HepG2 (cell line): ENCODE data around the gene TMEM198. TPM values are rescaled to one million over a fixed set of nuclear protein-coding genes. Genes with fewer than 3 reads are reported as not detected.

Source experiments
- ARNTL ChIP-seq: sonication (generic); formaldehyde crosslinking; IDR thresholded peaks from 2 replicates; pipeline ENCODE4 v1.4.0; 2020; ENCODE audit warnings: mild to moderate bottlenecking, missing genetic modification reagents
- GMEB2 ChIP-seq: IDR thresholded peaks from 2 replicates; pipeline ENCODE4 v1.6.1; 2016; ENCODE audit warnings: missing biosample characterization, missing genetic modification reagents, low read depth
- HNF1B ChIP-seq: sonication (generic); formaldehyde crosslinking; IDR thresholded peaks from 2 replicates; pipeline ENCODE4 v1.5.1; 2020; ENCODE audit warnings: mild to moderate bottlenecking, moderate library complexity, missing genetic modification reagents
- HNRNPL ChIP-seq: fragments of 200-400 bp; formaldehyde crosslinking; IDR thresholded peaks from 2 replicates; pipeline ENCODE4 v1.6.1; 2017; ENCODE audit warnings: mild to moderate bottlenecking, low read depth, low read length
- HNRNPLL ChIP-seq: fragments of 200-400 bp; formaldehyde crosslinking; IDR thresholded peaks from 2 replicates; pipeline ENCODE4 v1.6.1; 2017; ENCODE audit warnings: mild to moderate bottlenecking, low read depth, low read length; ENCODE audit not compliant: poor library complexity, severe bottlenecking
- IKZF1 ChIP-seq: fragments of 450-650 bp; IDR thresholded peaks from 2 replicates; pipeline ENCODE4 v1.7.1; 2016
- KLF11 ChIP-seq: IDR thresholded peaks from 2 replicates; pipeline ENCODE4 v1.6.1; 2016; ENCODE audit warnings: missing compliant biosample characterization
- MLLT10 ChIP-seq: sonication (generic); formaldehyde crosslinking; IDR thresholded peaks from 2 replicates; pipeline ENCODE4 v1.4.0; 2020; ENCODE audit warnings: missing genetic modification reagents
- PHF5A ChIP-seq: IDR thresholded peaks from one replicate; pipeline ENCODE4 v1.6.1; 2018; ENCODE audit warnings: low read depth, missing genetic modification reagents; ENCODE audit not compliant: unreplicated experiment
- RNF2 ChIP-seq: fragments of 450-650 bp; conservative IDR thresholded peaks from 2 replicates; pipeline ENCODE4 v1.6.1; 2016; ENCODE audit warnings: low read depth
- SMYD3 ChIP-seq: sonication (generic); formaldehyde crosslinking; IDR thresholded peaks from 2 replicates; pipeline ENCODE4 v1.8.1; 2023; ENCODE audit warnings: mild to moderate bottlenecking, missing genetic modification reagents
- SRY ChIP-seq: sonication (generic); formaldehyde crosslinking; IDR thresholded peaks from 2 replicates; pipeline ENCODE4 v1.8.0; 2022; ENCODE audit warnings: mild to moderate bottlenecking, missing genetic modification reagents
- TCF7 ChIP-seq: sonication (generic); IDR thresholded peaks from 2 replicates; pipeline ENCODE4 v1.6.1; 2016; ENCODE audit warnings: antibody characterized with exemption, low read depth
- TIGD3 ChIP-seq: sonication (generic); formaldehyde crosslinking; IDR thresholded peaks from 2 replicates; pipeline ENCODE4 v1.5.1; 2020; ENCODE audit warnings: mild to moderate bottlenecking, missing genetic modification reagents, borderline replicate concordance
- TSC22D2 ChIP-seq: sonication (generic); formaldehyde crosslinking; IDR thresholded peaks from 2 replicates; pipeline ENCODE4 v1.5.1; 2020; ENCODE audit warnings: missing genetic modification reagents, mild to moderate bottlenecking, borderline replicate concordance
- ZFP36L2 ChIP-seq: sonication (generic); formaldehyde crosslinking; IDR thresholded peaks from 2 replicates; pipeline ENCODE4 v1.4.0; 2020; ENCODE audit warnings: missing genetic modification reagents
- ZNF24 ChIP-seq: fragments of 450-650 bp; IDR thresholded peaks from 2 replicates; pipeline ENCODE4 v1.6.1; 2017; ENCODE audit warnings: antibody characterized with exemption, mild to moderate bottlenecking
- ZNF317 ChIP-seq: sonication (generic); formaldehyde crosslinking; IDR thresholded peaks from 2 replicates; pipeline ENCODE4 v1.5.0; 2020; ENCODE audit warnings: mild to moderate bottlenecking, missing genetic modification reagents
- ZNF367 ChIP-seq: sonication (generic); formaldehyde crosslinking; IDR thresholded peaks from 2 replicates; pipeline ENCODE4 v1.4.0; 2020; ENCODE audit warnings: missing genetic modification reagents, borderline replicate concordance
- ZNF605 ChIP-seq: sonication (generic); formaldehyde crosslinking; IDR thresholded peaks from 2 replicates; pipeline ENCODE4 v1.8.0; 2022; ENCODE audit warnings: mild to moderate bottlenecking, missing genetic modification reagents
- ZNF670 ChIP-seq: sonication (generic); formaldehyde crosslinking; IDR thresholded peaks from 2 replicates; pipeline ENCODE4 v1.8.0; 2022; ENCODE audit warnings: mild to moderate bottlenecking, missing genetic modification reagents, borderline replicate concordance
- ZNF720 ChIP-seq: sonication (generic); formaldehyde crosslinking; IDR thresholded peaks from 2 replicates; pipeline ENCODE4 v1.4.0; 2020; ENCODE audit warnings: missing genetic modification reagents
- ZNF768 ChIP-seq: sonication (generic); formaldehyde crosslinking; IDR thresholded peaks from 2 replicates; pipeline ENCODE4 v1.4.0; 2020; ENCODE audit warnings: missing genetic modification reagents
- ZNF784 ChIP-seq: sonication (generic); formaldehyde crosslinking; IDR thresholded peaks from 2 replicates; pipeline ENCODE4 v1.5.1; 2020; ENCODE audit warnings: missing genetic modification reagents, mild to moderate bottlenecking, borderline replicate concordance
- ZNF788 ChIP-seq: sonication (generic); formaldehyde crosslinking; IDR thresholded peaks from 2 replicates; pipeline ENCODE4 v1.5.0; 2020; ENCODE audit warnings: mild to moderate bottlenecking, missing genetic modification reagents, borderline replicate concordance
- ZNF878 ChIP-seq: sonication (generic); formaldehyde crosslinking; IDR thresholded peaks from 2 replicates; pipeline ENCODE4 v1.8.1; 2023; ENCODE audit warnings: mild to moderate bottlenecking, missing genetic modification reagents, moderate library complexity
- ZSCAN22 ChIP-seq: sonication (generic); formaldehyde crosslinking; IDR thresholded peaks from 2 replicates; pipeline ENCODE4 v1.4.0; 2020; ENCODE audit warnings: mild to moderate bottlenecking, missing genetic modification reagents
- polyA plus RNA-seq, 8 experiments: library from polyadenylated mRNA; depleted of rRNA in 3 of 8; stranded (reverse) in 7 of 8; unstranded in 1 of 8; fragments of >200 nt; fragmentation: Illumina TruSeq in 4 of 8; extraction: Trizol in 4 of 8; gene quantifications; 2 replicates each; pipeline versions ENCODE4 v1.2.1 to v1.2.3, GENCODE V29; 2011 to 2016; ENCODE audit warnings: low read depth in 4 of 8, missing spikeins in 1 of 8, mixed read lengths in 1 of 8; ENCODE audit not compliant: insufficient read depth in 1 of 8
- total RNA-seq, 5 experiments: library from RNA; depleted of rRNA; stranded (reverse); fragments of >200 nt; fragmentation: Illumina TruSeq; extraction: Trizol; gene quantifications; 2 replicates each; pipeline ENCODE4 v1.2.3, GENCODE V29; 2016; ENCODE audit warnings: low read depth in 1 of 5

The TMEM198 gene
- total and polyA plus RNA-seq, 2 of the 13 experiments (the other 11 are each of a cell fraction or from before 2014, with no cell fraction given), result 17.3 to 23.5 TPM

GRCh38 chr2:219570194-219570923 lies 26.5 kb downstream of the TMEM198 start (continued):
- TF ChIP-seq TIGD3 (no peak), ZNF367 (CRISPR knock-in tag) (no peak), MLLT10 (no peak), HNRNPL (peak; percentile 64), HNRNPLL (peak; percentile 89), RNF2 (0 out of 2 replicates have a peak, but pooled peaks have one; percentile 10), TCF7 (no peak), ZNF670 (CRISPR knock-in tag) (peak; percentile 64; the same call in 1 of the 2 replicates), SRY (CRISPR knock-in tag) (peak; percentile 21; the same call in 1 of the 2 replicates), SMYD3 (no peak), ZNF605 (CRISPR knock-in tag) (no peak), TSC22D2 (peak; percentile 37; the same call in 1 of the 2 replicates), ARNTL (CRISPR knock-in tag) (no peak), ZNF788 (CRISPR knock-in tag) (0 out of 2 replicates have a peak, but pooled peaks have one; percentile 6), IKZF1 (no peak), HNF1B (no peak), KLF11 (CRISPR knock-in tag) (no peak), ZNF317 (CRISPR knock-in tag) (no peak), ZNF24 (no peak), PHF5A (CRISPR knock-in tag) (no peak), ZFP36L2 (no peak), ZNF768 (CRISPR knock-in tag) (no peak; the same call in 1 of the 2 replicates), GMEB2 (0 out of 2 replicates have a peak, but pooled peaks have one; percentile 26), ZNF720 (CRISPR knock-in tag) (no peak), ZSCAN22 (CRISPR knock-in tag) (no peak), ZNF784 (no peak), ZNF878 (CRISPR knock-in tag) (no peak)
